HG03280 (cell line): ENCODE data around the gene AP1M1.
"Not testable (repeated sequence)": the region's sequence is repeated elsewhere in the genome, so short reads cannot be mapped to it uniquely, and the experiment has no call there.

ENCODE experiments used
- ATAC-seq: cut with Tn5 transposase; IDR thresholded peaks from one replicate; pipeline ENCODE4 v1.9.1; 2021; ENCODE audit warnings: mild to moderate bottlenecking, moderate library complexity; ENCODE audit not compliant: unreplicated experiment

Gene AP1M1

GRCh38 chr19:16260812-16261161 lies 63.1 kb downstream of the AP1M1 start:
- no peak for ATAC-seq

GRCh38 chr19:16261584-16262368 lies 64.1 kb downstream of the AP1M1 start:
- no peak for ATAC-seq

- no peak for ATAC-seq
These were observed 64.9 kb downstream of the AP1M1 start for GRCh38 chr19:16262618-16263017.

GRCh38 chr19:16263141-16263761 lies 65.5 kb downstream of the AP1M1 start:
- ATAC-seq: no peak

GRCh38 chr19:16265205-16265604 lies 67.5 kb downstream of the AP1M1 start:
- no peak for ATAC-seq

- ATAC-seq: no peak
These were observed 68.3 kb downstream of the AP1M1 start for GRCh38 chr19:16265890-16266585.

GRCh38 chr19:16266586-16266942 lies 68.9 kb downstream of the AP1M1 start:
- no peak for ATAC-seq

- no peak for ATAC-seq
These were observed 71.1 kb downstream of the AP1M1 start for GRCh38 chr19:16268676-16269319.

- ATAC-seq: no peak
These were observed 75.2 kb downstream of the AP1M1 start for GRCh38 chr19:16272945-16273344.

- no peak for ATAC-seq
These were observed 76.7 kb downstream of the AP1M1 start for GRCh38 chr19:16274447-16274846.

GRCh38 chr19:16280306-16280705 lies 82.6 kb downstream of the AP1M1 start:
- no peak for ATAC-seq

GRCh38 chr19:16281743-16282142 lies 84.0 kb downstream of the AP1M1 start:
- ATAC-seq: no peak

- no peak for ATAC-seq
These were observed 85.7 kb downstream of the AP1M1 start for GRCh38 chr19:16283210-16284061.

- ATAC-seq: no peak
These were observed 86.8 kb downstream of the AP1M1 start for GRCh38 chr19:16284505-16284904.

GRCh38 chr19:16285079-16285478 lies 87.4 kb downstream of the AP1M1 start:
- not testable (repeated sequence) for ATAC-seq

GRCh38 chr19:16285769-16286498 lies 88.2 kb downstream of the AP1M1 start:
- ATAC-seq: no peak

- ATAC-seq: no peak
These were observed 90.8 kb downstream of the AP1M1 start for GRCh38 chr19:16288544-16288943.

GRCh38 chr19:16289594-16289993 lies 91.9 kb downstream of the AP1M1 start:
- ATAC-seq: no peak

- no peak for ATAC-seq
These were observed 93.0 kb downstream of the AP1M1 start for GRCh38 chr19:16290692-16291091.
